RWPE1 (cell line): ENCODE data around the gene CD302.

Experiments
- CTCF ChIA-PET: fragments of 350-600 bp; sonication (Branson Sonifier 250); formaldehyde crosslinking; extraction: SDS; loops from one replicate; lab custom pipeline; 2021; lab: Yijun Ruan, JAX
- POLR2A ChIA-PET: fragments of 400-600 bp; formaldehyde crosslinking; extraction: SDS; loops from one replicate; lab custom pipeline; 2020; ENCODE audit warnings: antibody characterized with exemption; ENCODE audit not compliant: low non-redundant PET; lab: Yijun Ruan, JAX
- DNase-seq: peaks from one replicate; pipeline ENCODE4 v3.0.0; 2012; ENCODE audit warnings: low spot score
- H3K27ac ChIP-seq: fragments of 450-650 bp; 2 replicates; pipeline ENCODE4 v1.5.1; 2017
- CTCF ChIP-seq: fragments of 450-650 bp; conservative IDR thresholded peaks from 2 replicates; pipeline ENCODE4 v1.5.1; 2017; ENCODE audit warnings: low read depth, mild to moderate bottlenecking

CD302 gene

GRCh38 chr2:159722580-159722979, 75.4 kb downstream of the CD302 start:
- ChIA-PET POLR2A (no interaction called here), CTCF (no interaction called here)
- DNase-seq, result no peak
- no peak overlapping the region for H3K27ac ChIP-seq
- TF ChIP-seq CTCF, result no peak

GRCh38 chr2:159720676-159721075, 77.3 kb downstream of the CD302 start:
- no peak overlapping the region for H3K27ac ChIP-seq
- ChIA-PET CTCF (interaction anchor here (0.6 kb wide), 1 partner anchor 8 kb away, joined by 3 read pairs; no protein-coding TSS in a partner anchor), POLR2A (interaction anchor here (0.6 kb wide), 1 partner anchor 496 kb away, joined by 4 read pairs; no protein-coding TSS in a partner anchor)
- TF ChIP-seq CTCF, result no peak
- no peak for DNase-seq
